Adrenal gland (tissue), 12 donors: ENCODE data around the gene CAMTA1. TPM values are rescaled to one million over a fixed set of nuclear protein-coding genes. Genes with fewer than 3 reads are reported as not detected.
A peak's percentile ranks its signal among the peaks of the same experiment; 100 is the strongest.

Experiments used
- DNase-seq, 7 donors: peaks; one replicate each; pipeline ENCODE4 v3.0.0-alpha.2; 2019 to 2020
- H3K27ac ChIP-seq, 5 donors: fragments of 200-600 bp; sonication (generic) in 4 of 5; 1 replicate in 3 of 5; 2 replicates in 2 of 5; pipeline versions ENCODE4 v1.5.1 to v1.8.0; 2016 to 2020; ENCODE audit warnings: mild to moderate bottlenecking in 1 of 5
- H3K27me3 ChIP-seq: fragments of 200-600 bp; 2 replicates; pipeline ENCODE4 v1.8.0; 2021
- H3K36me3 ChIP-seq, 2 donors: fragments of 200-600 bp; replicated peaks in 1 of 2; 1 replicate in 1 of 2; 2 replicates in 1 of 2; pipeline versions ENCODE4 v1.5.1 to v1.8.0; 2018 to 2022
- H3K4me1 ChIP-seq, 2 donors: fragments of 200-600 bp; replicated peaks in 1 of 2; 1 replicate in 1 of 2; 2 replicates in 1 of 2; pipeline versions ENCODE4 v1.5.1 to v1.8.0; 2018 to 2021
- H3K4me3 ChIP-seq, 4 donors: fragments of 200-600 bp; sonication (generic) in 3 of 4; one replicate each; pipeline ENCODE4 v1.5.1; 2016 to 2018
- H3K9me3 ChIP-seq, 3 donors: fragments of 200-600 bp; sonication (generic) in 1 of 3; replicated peaks in 1 of 3; 1 replicate in 2 of 3; 2 replicates in 1 of 3; pipeline versions ENCODE4 v1.5.1 to v1.8.0; 2016 to 2021
- CTCF ChIP-seq, 6 experiments: fragments of 450-650 bp in 4 of 6; fragments of 200-600 bp in 2 of 6; sonication (generic) in 1 of 6; IDR thresholded peaks; 1 replicate in 5 of 6; 2 replicates in 1 of 6; pipeline versions ENCODE4 v1.5.1 to v1.8.0; 2016 to 2021; ENCODE audit warnings: antibody characterized with exemption in 6 of 6, mild to moderate bottlenecking in 2 of 6, moderate library complexity in 1 of 6
- POLR2A ChIP-seq, 2 donors: fragments of 450-650 bp; IDR thresholded peaks; one replicate each; pipeline ENCODE4 v1.6.1; 2017; ENCODE audit warnings: antibody characterized with exemption in 2 of 2, mild to moderate bottlenecking in 2 of 2, moderate library complexity in 1 of 2
- WGBS, 4 donors: extraction: QIAGEN DNeasy Blood & Tissue Kit in 2 of 4; methylation state at CpG; one replicate each; pipeline versions ENCODE4 v1.1.5 to v1.1.7; 2013 to 2017; 5-methylcytosine and 5-hydroxymethylcytosine counted together
- intact Hi-C, 2 donors: fragments of 100-400 bp; cut with DNase I; formaldehyde crosslinking; loops; one replicate each; pipeline versions ENCODE4 v1.14.1 to v1.15.0; 2022 to 2023
- polyA plus RNA-seq, 3 donors: library from polyadenylated mRNA; stranded (reverse); fragments of 200-250 nt in 2 of 3; fragments of 350-450 nt in 1 of 3; fragmentation: Illumina TruSeq in 1 of 3; extraction: RNeasy Lipid Tissue Mini Kit (QIAGEN cat#74804) in 1 of 3; gene quantifications; one replicate each; pipeline ENCODE4 v1.2.3, GENCODE V29; 2013 to 2014
- total RNA-seq, 9 donors: library from RNA; depleted of rRNA in 4 of 9; stranded (reverse); fragments of >200 nt in 4 of 9; fragments of 120-200 nt in 1 of 9; fragmentation: NEBNext Ultra II Directional in 1 of 9; extraction: Animal tissue kit (Norgen Biotek cat#: 25700) in 1 of 9; gene quantifications; one replicate each; pipeline versions ENCODE4 v1.1.0 to v1.2.4, GENCODE V29; 2013 to 2023
- donor health status: healthy with polysubstance abuse.
- donor health status: Bipolar disorder and iron deficiency.
- donor health status: DM: yes; HTN: yes; CAD: no.
- donor health status: DM: no; HTN: no; CAD: no.
- donor health status: DM: no; HTN: no; CAD: no.
- donor health status: DM: yes; HTN: yes; CAD: no.

Gene CAMTA1
- total and polyA plus RNA-seq, 12 donors, result 62.9 to 141 (median 96.9) TPM

- TF ChIP-seq POLR2A (IDR thresholded peaks at IDR 0.05) (no peak), CTCF (IDR thresholded peaks at IDR 0.05) (no peak)
- no peak for DNase-seq
- peaks cover 0 to 6% of the 10 kb centered on the region in 2 donors for H3K4me1 ChIP-seq
- no peaks in the 10 kb centered on the region for H3K27me3 ChIP-seq
- H3K4me3 ChIP-seq, result no peak overlapping the region
- intact Hi-C loops, result no loop called here
- H3K27ac ChIP-seq, result no peak overlapping the region
- H3K9me3 ChIP-seq, result no peaks in the 10 kb centered on the region
- no peaks in the 10 kb centered on the region for H3K36me3 ChIP-seq
- WGBS, 4 donors, result 52 to 68% (median 64%) methylated on average over 5 of the region's 5 CpGs
These were observed 936.9 kb downstream of the CAMTA1 start for GRCh38 chr1:7721940-7722669.

- Histone ChIP-seq H3K27me3 (no peaks in the 10 kb centered on the region), H3K4me3 (no peak overlapping the region), H3K27ac (no peak overlapping the region), H3K9me3 (no peaks in the 10 kb centered on the region), H3K36me3 (no peaks in the 10 kb centered on the region), H3K4me1 (peaks cover 0 to 6% of the 10 kb centered on the region in 2 donors)
- TF ChIP-seq POLR2A (IDR thresholded peaks at IDR 0.05) (no peak), CTCF (IDR thresholded peaks at IDR 0.05) (no peak)
- WGBS, 4 donors, result 80 to 96% (median 84%) methylated on average over 2 of the region's 2 CpGs
- intact Hi-C loops, result no loop called here
- no peak for DNase-seq
These were observed 937.4 kb downstream of the CAMTA1 start for GRCh38 chr1:7722670-7723012.

- Histone ChIP-seq H3K36me3 (no peaks in the 10 kb centered on the region), H3K4me1 (peaks cover 0 to 6% of the 10 kb centered on the region in 2 donors), H3K27ac (no peak overlapping the region), H3K9me3 (no peaks in the 10 kb centered on the region), H3K4me3 (no peak overlapping the region), H3K27me3 (no peaks in the 10 kb centered on the region)
- WGBS, 4 donors, result 14 to 42% (median 34%) methylated on average over 7 of the region's 7 CpGs
- intact Hi-C loops, result no loop called here
- TF ChIP-seq POLR2A (IDR thresholded peaks at IDR 0.05) (no peak), CTCF (IDR thresholded peaks at IDR 0.05) (no peak)
- DNase-seq, result peak in 1 of 7 donors; percentile 22
These were observed 941.4 kb downstream of the CAMTA1 start for GRCh38 chr1:7726623-7727022.

- intact Hi-C loops, result no loop called here
- H3K4me3 ChIP-seq, result no peak overlapping the region
- TF ChIP-seq CTCF (IDR thresholded peaks at IDR 0.05), result no peak
- TF ChIP-seq POLR2A (IDR thresholded peaks at IDR 0.05), result no peak
- 78 to 87% (median 81%) methylated on average over 5 to 14 of the region's 14 CpGs for WGBS, 4 donors
- peak in 3 of 7 donors; percentile 28 to 84 (median 44) for DNase-seq
- H3K27ac ChIP-seq, result peak overlapping the region in 1 of 5 donors; percentile 34
- H3K4me1 ChIP-seq, result peaks cover 0 to 6% of the 10 kb centered on the region in 2 donors
- no peaks in the 10 kb centered on the region for H3K27me3 ChIP-seq
- H3K9me3 ChIP-seq, result no peaks in the 10 kb centered on the region
- no peaks in the 10 kb centered on the region for H3K36me3 ChIP-seq
These were observed 942.7 kb downstream of the CAMTA1 start for GRCh38 chr1:7727809-7728471.
